Mesodermal cell (in vitro differentiated cells): Measurements from ENCODE around the gene RIPPLY3.
A peak's percentile ranks its signal among the peaks of the same experiment; 100 is the strongest.
"Not testable (repeated sequence)": the region's sequence is repeated elsewhere in the genome, so short reads cannot be mapped to it uniquely, and the experiment has no call there.

Experiments
- H3K27ac ChIP-seq: 2 replicates; pipeline ENCODE4 v1.7.0; 2013; ENCODE audit warnings: mild to moderate bottlenecking, low read depth, low read length, moderate library complexity; ENCODE audit not compliant: severe bottlenecking
- H3K36me3 ChIP-seq: 2 replicates; pipeline ENCODE4 v1.7.1; 2013; ENCODE audit warnings: mild to moderate bottlenecking, low read length, moderate library complexity; ENCODE audit not compliant: control insufficient read depth, insufficient read depth
- H3K4me1 ChIP-seq: one replicate; pipeline ENCODE4 v1.7.1; 2013; ENCODE audit warnings: mild to moderate bottlenecking, low read length; ENCODE audit not compliant: insufficient read depth, control insufficient read depth, poor library complexity, severe bottlenecking
- H3K4me3 ChIP-seq: 2 replicates; pipeline ENCODE4 v1.7.0; 2013; ENCODE audit warnings: low read length, control low read depth, mild to moderate bottlenecking; ENCODE audit not compliant: insufficient read depth, poor library complexity, severe bottlenecking; ENCODE audit errors: extremely low read depth
- H3K9me3 ChIP-seq: 2 replicates; pipeline ENCODE4 v1.7.1; 2013; ENCODE audit warnings: mild to moderate bottlenecking, low read length, moderate library complexity; ENCODE audit not compliant: control insufficient read depth
- WGBS, 2 experiments: methylation state at CpG; one replicate each; pipeline ENCODE4 v1.1.5; 2013; ENCODE audit warnings: missing lambda C conversion rate in 2 of 2; ENCODE audit not compliant: insufficient coverage in 2 of 2; 5-methylcytosine and 5-hydroxymethylcytosine counted together

RIPPLY3 gene

GRCh38 chr21:36999131-36999898 lies 7.2 kb upstream of the RIPPLY3 start:
- no peak overlapping the region for H3K4me3 ChIP-seq
- no peaks in the 10 kb centered on the region for H3K9me3 ChIP-seq
- H3K4me1 ChIP-seq = no peaks in the 10 kb centered on the region
- WGBS, 2 experiments = 90 to 91% methylated on average over 8 to 11 of the region's 11 CpGs
- no peaks in the 10 kb centered on the region for H3K36me3 ChIP-seq
- H3K27ac ChIP-seq = no peak overlapping the region

GRCh38 chr21:37000381-37000780 lies 6.1 kb upstream of the RIPPLY3 start:
- H3K27ac ChIP-seq = no peak overlapping the region
- H3K4me3 ChIP-seq = no peak overlapping the region
- no peaks in the 10 kb centered on the region for H3K4me1 ChIP-seq
- H3K9me3 ChIP-seq = no peaks in the 10 kb centered on the region
- 94% methylated on average over 2 of the region's 4 CpGs; no CpG with 5 or more reads in 1 of the 2 experiments for WGBS, 2 experiments
- no peaks in the 10 kb centered on the region for H3K36me3 ChIP-seq

DNA sequence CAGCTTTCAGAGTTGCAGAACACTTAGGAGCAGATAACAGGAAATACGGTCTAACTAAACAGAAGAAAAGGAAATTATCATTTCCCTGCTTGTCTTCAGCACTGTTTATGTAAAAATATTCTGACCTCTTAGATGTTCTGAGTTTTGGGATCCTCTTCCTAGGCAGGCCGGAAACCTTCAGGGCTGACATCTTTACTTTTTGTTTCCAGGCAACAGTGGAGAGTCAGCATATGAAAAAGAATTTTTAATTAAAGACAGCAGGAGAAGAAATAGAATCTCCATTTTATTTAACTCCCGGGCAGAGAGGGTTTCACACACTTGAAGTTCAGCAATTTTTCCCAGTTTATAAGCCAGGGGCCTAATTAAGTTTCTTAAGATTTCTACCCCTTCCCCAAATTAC lies 5.1 kb upstream of the RIPPLY3 start:
- Histone ChIP-seq H3K27ac (peak overlapping the region; percentile 16), H3K4me1 (no peaks in the 10 kb centered on the region), H3K36me3 (no peaks in the 10 kb centered on the region), H3K4me3 (no peak overlapping the region), H3K9me3 (no peaks in the 10 kb centered on the region)
- WGBS, 2 experiments = 54 to 80% methylated on average over 2 of the region's 3 CpGs

GRCh38 chr21:37002851-37003250 lies 3.7 kb upstream of the RIPPLY3 start:
- not testable (repeated sequence) for H3K4me3 ChIP-seq, H3K27ac ChIP-seq, H3K4me1 ChIP-seq, H3K36me3 ChIP-seq, H3K9me3 ChIP-seq
- 88 to 93% methylated on average over 11 of the region's 12 CpGs for WGBS, 2 experiments

GRCh38 chr21:37003917-37004316 lies 2.6 kb upstream of the RIPPLY3 start:
- H3K9me3 ChIP-seq, H3K27ac ChIP-seq, H3K4me1 ChIP-seq, H3K4me3 ChIP-seq, H3K36me3 ChIP-seq: not testable (repeated sequence)
- WGBS, 2 experiments = 100% methylated on average over 1 of the region's 3 CpGs; no CpG with 5 or more reads in 1 of the 2 experiments

- peak overlapping the region; percentile 45 for H3K4me3 ChIP-seq
- no peaks in the 10 kb centered on the region for H3K4me1 ChIP-seq
- H3K36me3 ChIP-seq = no peaks in the 10 kb centered on the region
- no peak overlapping the region for H3K27ac ChIP-seq
- WGBS, 2 experiments = 27 to 31% methylated on average over 61 to 73 of the region's 76 CpGs
- no peaks in the 10 kb centered on the region for H3K9me3 ChIP-seq
These were observed 685 bp upstream of the RIPPLY3 start for GRCh38 chr21:37005548-37006485.

GRCh38 chr21:37008724-37009123 lies 2.2 kb downstream of the RIPPLY3 start:
- Histone ChIP-seq H3K9me3 (no peaks in the 10 kb centered on the region), H3K4me3 (no peak overlapping the region), H3K36me3 (no peaks in the 10 kb centered on the region), H3K27ac (no peak overlapping the region), H3K4me1 (no peaks in the 10 kb centered on the region)
- WGBS, 2 experiments = 78 to 79% methylated on average over 9 to 10 of the region's 12 CpGs

DNA sequence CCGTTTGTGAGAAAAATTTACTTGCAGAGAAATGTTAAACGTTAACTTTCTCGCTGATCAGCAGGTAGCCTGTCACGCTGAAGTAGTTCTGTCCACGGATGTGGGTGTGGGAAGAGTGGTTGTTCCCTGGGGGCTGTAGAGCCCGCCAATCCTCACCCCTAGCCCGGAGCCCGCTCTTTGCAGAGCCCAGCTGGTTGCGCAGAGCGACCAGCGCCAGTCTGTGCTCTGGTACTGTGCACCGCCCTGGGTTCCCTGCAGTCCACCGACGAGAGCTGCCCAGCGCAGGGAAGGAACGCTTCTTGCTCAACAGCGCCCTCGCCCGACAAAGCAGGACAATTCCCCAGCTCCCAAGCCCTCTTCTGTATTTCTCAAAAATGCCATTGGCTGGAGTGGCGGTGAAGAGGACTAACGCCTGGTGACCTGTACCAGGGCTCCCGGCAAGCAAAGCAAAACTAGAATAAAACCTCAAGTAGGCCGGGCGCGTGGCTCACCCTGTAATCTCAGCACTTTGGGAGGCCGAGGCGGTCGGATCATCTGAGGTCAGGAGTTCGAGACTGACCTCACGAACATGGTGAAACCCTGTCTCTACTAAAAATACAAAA lies 3.3 kb downstream of the RIPPLY3 start:
- H3K27ac ChIP-seq = no peak overlapping the region
- H3K4me1 ChIP-seq = no peaks in the 10 kb centered on the region
- H3K4me3 ChIP-seq = no peak overlapping the region
- H3K9me3 ChIP-seq = no peaks in the 10 kb centered on the region
- 19 to 23% methylated on average over 26 to 27 of the region's 30 CpGs for WGBS, 2 experiments
- no peaks in the 10 kb centered on the region for H3K36me3 ChIP-seq

- Histone ChIP-seq H3K9me3 (no peaks in the 10 kb centered on the region), H3K27ac (no peak overlapping the region), H3K4me1 (no peaks in the 10 kb centered on the region), H3K36me3 (no peaks in the 10 kb centered on the region), H3K4me3 (no peak overlapping the region)
- 81 to 86% methylated on average over 9 to 10 of the region's 13 CpGs for WGBS, 2 experiments
These were observed 11.6 kb downstream of the RIPPLY3 start for GRCh38 chr21:37017951-37018679.

- no peak overlapping the region for H3K4me3 ChIP-seq
- H3K9me3 ChIP-seq = no peaks in the 10 kb centered on the region
- no peaks in the 10 kb centered on the region for H3K4me1 ChIP-seq
- H3K27ac ChIP-seq = no peak overlapping the region
- WGBS, 2 experiments = 40 to 70% methylated on average over 1 to 2 of the region's 4 CpGs
- H3K36me3 ChIP-seq = no peaks in the 10 kb centered on the region
These were observed 20.0 kb downstream of the RIPPLY3 start for GRCh38 chr21:37026499-37026898.
